GM12801 (cell line): ENCODE measurements around the gene CLTCL1.

ENCODE experiments used
- CTCF ChIP-seq: IDR thresholded peaks from one replicate; pipeline ENCODE4 v1.5.1; 2011; ENCODE audit warnings: control low read depth; ENCODE audit not compliant: insufficient read length; ENCODE audit errors: extremely low read depth

Gene CLTCL1

GRCh38 chr22:19139974-19140373 lies 151.5 kb downstream of the CLTCL1 start:
- TF ChIP-seq CTCF, result no peak

GRCh38 chr22:19139001-19139356 lies 152.5 kb downstream of the CLTCL1 start:
- TF ChIP-seq CTCF, result no peak

- TF ChIP-seq CTCF, result no peak
These were observed 153.1 kb downstream of the CLTCL1 start for GRCh38 chr22:19138217-19139000.

GRCh38 chr22:19137384-19138216 lies 153.9 kb downstream of the CLTCL1 start:
- TF ChIP-seq CTCF, result no peak

- TF ChIP-seq CTCF, result no peak
These were observed 154.6 kb downstream of the CLTCL1 start for GRCh38 chr22:19136915-19137314.

- TF ChIP-seq CTCF, result no peak
These were observed 156.6 kb downstream of the CLTCL1 start for GRCh38 chr22:19134874-19135273.

- TF ChIP-seq CTCF, result no peak
These were observed 157.2 kb downstream of the CLTCL1 start for GRCh38 chr22:19134176-19134831.
